MM.1S (cell line): ENCODE measurements around the gene PCLO.

Source experiments
- EZH2 ChIP-seq: fragments of 300-600 bp; sonication (generic); optimal IDR thresholded peaks from 2 replicates; pipeline ENCODE3; 2017; ENCODE audit warnings: low read depth, mild to moderate bottlenecking, antibody characterized with exemption, low read length, mixed read lengths
- TF ChIP-seq, protein P1 (sequence below): fragments of 300-600 bp; sonication (generic); IDR thresholded peaks from 2 replicates; pipeline ENCODE4 v1.5.1; 2016; ENCODE audit warnings: antibody characterized with exemption, low read length, mixed read lengths

DNA sequence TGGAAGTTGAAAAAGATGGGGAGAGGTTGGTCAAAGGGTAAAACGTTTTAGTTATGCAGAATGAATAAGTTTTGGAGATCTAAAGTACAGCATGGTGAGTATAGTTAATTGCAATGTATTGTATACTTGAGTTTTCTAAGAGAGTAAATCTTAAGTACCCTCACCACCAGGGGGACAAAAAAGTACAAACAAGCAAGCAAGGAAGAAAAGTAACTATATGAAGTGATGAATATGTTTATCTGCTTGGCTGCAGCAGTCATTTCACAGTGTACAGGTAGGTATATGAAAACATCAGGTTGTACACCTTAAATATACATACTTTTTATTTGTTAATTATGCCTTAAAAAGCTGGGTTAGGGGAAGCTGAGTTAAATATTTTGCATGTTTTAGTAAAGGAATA, 157.3 kb downstream of the PCLO start:
- TF ChIP-seq, protein P1, sequence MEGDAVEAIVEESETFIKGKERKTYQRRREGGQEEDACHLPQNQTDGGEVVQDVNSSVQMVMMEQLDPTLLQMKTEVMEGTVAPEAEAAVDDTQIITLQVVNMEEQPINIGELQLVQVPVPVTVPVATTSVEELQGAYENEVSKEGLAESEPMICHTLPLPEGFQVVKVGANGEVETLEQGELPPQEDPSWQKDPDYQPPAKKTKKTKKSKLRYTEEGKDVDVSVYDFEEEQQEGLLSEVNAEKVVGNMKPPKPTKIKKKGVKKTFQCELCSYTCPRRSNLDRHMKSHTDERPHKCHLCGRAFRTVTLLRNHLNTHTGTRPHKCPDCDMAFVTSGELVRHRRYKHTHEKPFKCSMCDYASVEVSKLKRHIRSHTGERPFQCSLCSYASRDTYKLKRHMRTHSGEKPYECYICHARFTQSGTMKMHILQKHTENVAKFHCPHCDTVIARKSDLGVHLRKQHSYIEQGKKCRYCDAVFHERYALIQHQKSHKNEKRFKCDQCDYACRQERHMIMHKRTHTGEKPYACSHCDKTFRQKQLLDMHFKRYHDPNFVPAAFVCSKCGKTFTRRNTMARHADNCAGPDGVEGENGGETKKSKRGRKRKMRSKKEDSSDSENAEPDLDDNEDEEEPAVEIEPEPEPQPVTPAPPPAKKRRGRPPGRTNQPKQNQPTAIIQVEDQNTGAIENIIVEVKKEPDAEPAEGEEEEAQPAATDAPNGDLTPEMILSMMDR, result peak; percentile 16; the same call in 1 of the 2 replicates
- no peak for TF ChIP-seq EZH2
